Measurements from ENCODE around the gene IGFBP2. TPM values are rescaled to one million over a fixed set of nuclear protein-coding genes. Genes with fewer than 3 reads are reported as not detected.
"Not testable (repeated sequence)": the region's sequence is repeated elsewhere in the genome, so short reads cannot be mapped to it uniquely, and the experiment has no call there.

IGFBP2 gene
- total and polyA plus RNA-seq, 12 donors, result 26.0 to 361 (median 109) TPM

- no peak for TF ChIP-seq CTCF (IDR thresholded peaks at IDR 0.05)
- ATAC-seq, result no peak
- H3K4me1 ChIP-seq, result peaks cover 7 to 46% (median 37%) of the 10 kb centered on the region in 9 donors
- WGBS, 2 donors, result 96 to 100% methylated on average over 1 of the region's 1 CpG
- no peak overlapping the region for H3K4me3 ChIP-seq
- no peaks in the 10 kb centered on the region for H3K27me3 ChIP-seq
- H3K27ac ChIP-seq, result no peak overlapping the region
- intact Hi-C loops (cut with DNase I), result loop anchor here in 1 of 10 donors (5.0 kb wide), 2 partner anchors 43 to 72 kb away; no protein-coding TSS in a partner anchor
- DNase-seq, result no peak
- no peaks in the 10 kb centered on the region for H3K36me3 ChIP-seq
- no peaks in the 10 kb centered on the region for H3K9me3 ChIP-seq
Observed at GRCh38 chr2:216594081-216594480, 39.1 kb upstream of the IGFBP2 start.

GRCh38 chr2:216596236-216596979 lies 36.8 kb upstream of the IGFBP2 start:
- Histone ChIP-seq H3K27ac (peak overlapping the region in 1 of 10 donors; percentile 42), H3K27me3 (no peaks in the 10 kb centered on the region), H3K36me3 (no peaks in the 10 kb centered on the region), H3K9me3 (no peaks in the 10 kb centered on the region), H3K4me1 (peaks cover 0 to 28% (median 23%) of the 10 kb centered on the region in 9 donors), H3K4me3 (peak overlapping the region in 1 of 10 donors; percentile 6)
- ATAC-seq (peak in 6 of 8 donors; percentile 36 to 66 (median 57)), DNase-seq (peak in 1 of 2 donors; percentile 46)
- intact Hi-C loops (cut with DNase I), result loop anchor here in 1 of 10 donors (5.0 kb wide), 1 partner anchor 49 kb away; no protein-coding TSS in a partner anchor
- WGBS, 2 donors, result 25 to 26% methylated on average over 8 of the region's 8 CpGs
- TF ChIP-seq CTCF (IDR thresholded peaks at IDR 0.05), result no peak

GRCh38 chr2:216596980-216597509 lies 36.2 kb upstream of the IGFBP2 start:
- intact Hi-C loops (cut with DNase I), result loop anchor here in 1 of 10 donors (5.0 kb wide), 1 partner anchor 50 kb away; no protein-coding TSS in a partner anchor
- peak in 1 of 8 donors; percentile 44 for ATAC-seq
- peaks cover 0 to 25% (median 23%) of the 10 kb centered on the region in 9 donors for H3K4me1 ChIP-seq
- no peak for TF ChIP-seq CTCF (IDR thresholded peaks at IDR 0.05)
- DNase-seq, result no peak
- no peaks in the 10 kb centered on the region for H3K9me3 ChIP-seq
- peak overlapping the region in 1 of 10 donors; percentile 42 for H3K27ac ChIP-seq
- no peaks in the 10 kb centered on the region for H3K27me3 ChIP-seq
- 46 to 50% methylated on average over 5 of the region's 5 CpGs for WGBS, 2 donors
- no peak overlapping the region for H3K4me3 ChIP-seq
- H3K36me3 ChIP-seq, result no peaks in the 10 kb centered on the region

- WGBS, 2 donors, result 60 to 70% methylated on average over 7 of the region's 7 CpGs
- ATAC-seq, H3K36me3 ChIP-seq, H3K4me3 ChIP-seq, H3K27ac ChIP-seq, H3K27me3 ChIP-seq, H3K9me3 ChIP-seq, DNase-seq: not testable (repeated sequence)
- peaks cover 0 to 25% (median 23%) of the 10 kb centered on the region in 9 donors for H3K4me1 ChIP-seq
- intact Hi-C loops (cut with DNase I), result loop anchor here in 1 of 10 donors (5.0 kb wide), 1 partner anchor 51 kb away; no protein-coding TSS in a partner anchor
Observed at GRCh38 chr2:216597825-216598224, 35.4 kb upstream of the IGFBP2 start.
